Keratinocyte (primary cell): Measurements from ENCODE around the gene SPTBN5. TPM values are rescaled to one million over a fixed set of nuclear protein-coding genes. Genes with fewer than 3 reads are reported as not detected.

Experiments used
- DNase-seq: peaks from one replicate; pipeline ENCODE4 v3.0.0-alpha.2; 2011; ENCODE audit warnings: low read depth, missing footprints, low spot score
- FAIRE-seq: peaks from 2 replicates; lab custom pipeline; 2011; peaks lifted over from hg19 to GRCh38; lab: Jason Lieb, UNC
- H2AFZ ChIP-seq: 2 replicates; pipeline ENCODE4 v1.6.0; 2012; ENCODE audit warnings: low read length, control low read depth, inconsistent platforms; ENCODE audit not compliant: control insufficient read depth
- H3K27ac ChIP-seq: 2 replicates; pipeline ENCODE4 v1.5.1; 2011; ENCODE audit warnings: low read length; ENCODE audit not compliant: control insufficient read depth, insufficient read depth
- H3K27me3 ChIP-seq: 3 replicates; pipeline ENCODE4 v1.6.0; 2011; ENCODE audit warnings: low read length; ENCODE audit not compliant: control insufficient read depth, insufficient read depth; ENCODE audit errors: extremely low read depth
- H3K36me3 ChIP-seq, 2 experiments: 2 replicates in 1 of 2; 3 replicates in 1 of 2; pipeline ENCODE4 v1.5.1; 2011; ENCODE audit warnings: low read length in 2 of 2, mild to moderate bottlenecking in 1 of 2; ENCODE audit not compliant: control insufficient read depth in 2 of 2, insufficient read depth in 2 of 2; ENCODE audit errors: extremely low read depth in 1 of 2
- H3K4me1 ChIP-seq: 3 replicates; pipeline ENCODE4 v1.5.1; 2011; ENCODE audit warnings: low read length; ENCODE audit not compliant: control insufficient read depth, insufficient read depth; ENCODE audit errors: extremely low read depth
- H3K4me2 ChIP-seq: 3 replicates; pipeline ENCODE4 v1.6.0; 2011; ENCODE audit warnings: low read depth, low read length; ENCODE audit not compliant: control insufficient read depth, insufficient read depth; ENCODE audit errors: extremely low read depth
- H3K4me3 ChIP-seq, 3 experiments: fragments of 200-600 bp in 1 of 3; sonication (generic) in 1 of 3; 2 replicates in 2 of 3; 3 replicates in 1 of 3; pipeline ENCODE4 v1.5.1; 2011 to 2016; ENCODE audit warnings: low read length in 3 of 3, mild to moderate bottlenecking in 3 of 3, control low read depth in 2 of 3, inconsistent platforms in 1 of 3, low read depth in 1 of 3, mixed read lengths in 1 of 3, mixed run types in 1 of 3, moderate library complexity in 1 of 3; ENCODE audit not compliant: control insufficient read depth in 2 of 3, insufficient read depth in 2 of 3; ENCODE audit errors: extremely low read depth in 1 of 3
- H3K79me2 ChIP-seq: 2 replicates; pipeline ENCODE4 v1.6.0; 2012; ENCODE audit warnings: low read length; ENCODE audit not compliant: control insufficient read depth, insufficient read depth
- H3K9ac ChIP-seq: 3 replicates; pipeline ENCODE4 v1.6.0; 2011; ENCODE audit warnings: low read length; ENCODE audit not compliant: control insufficient read depth, insufficient read depth; ENCODE audit errors: extremely low read depth
- H3K9me1 ChIP-seq: 3 replicates; pipeline ENCODE4 v1.6.0; 2011; ENCODE audit warnings: low read length; ENCODE audit not compliant: control insufficient read depth, insufficient read depth; ENCODE audit errors: extremely low read depth
- H3K9me3 ChIP-seq: 2 replicates; pipeline ENCODE4 v1.5.1; 2012; ENCODE audit warnings: low read depth, low read length; ENCODE audit not compliant: control insufficient read depth
- H4K20me1 ChIP-seq: 3 replicates; pipeline ENCODE4 v1.6.0; 2011; ENCODE audit warnings: low read length; ENCODE audit not compliant: control insufficient read depth, insufficient read depth; ENCODE audit errors: extremely low read depth
- CTCF ChIP-seq, 3 experiments: IDR thresholded peaks in 1 of 3; conservative IDR thresholded peaks in 1 of 3; optimal IDR thresholded peaks in 1 of 3; 2 replicates in 2 of 3; 3 replicates in 1 of 3; pipeline versions ENCODE3 to v1.5.1; 2011; ENCODE audit warnings: low read length in 3 of 3, mild to moderate bottlenecking in 3 of 3, moderate library complexity in 2 of 3, control low read depth in 1 of 3, inconsistent platforms in 1 of 3; ENCODE audit not compliant: insufficient read depth in 2 of 3; ENCODE audit errors: extremely low read depth in 1 of 3
- EZH2 ChIP-seq: IDR thresholded peaks from one replicate; pipeline ENCODE4 v1.6.1; 2012; ENCODE audit warnings: inconsistent platforms, mild to moderate bottlenecking, low read length, moderate library complexity
- dilution Hi-C: fragments of 300-500 bp; cut with MboI; formaldehyde crosslinking; loops from one replicate; pipeline ENCODE4 v1.7.0; 2020; ENCODE audit warnings: low sequenced_read_pairs; ENCODE audit not compliant: extremely low pct_ligation_motif_present
- polyA plus RNA-seq, 5 experiments: library from polyadenylated mRNA; depleted of rRNA in 3 of 5; stranded (reverse) in 3 of 5; stranded (forward) in 1 of 5; unstranded in 1 of 5; fragments of >200 nt; gene quantifications; 1 replicate in 1 of 5; 2 replicates in 3 of 5; 3 replicates in 1 of 5; pipeline versions ENCODE4 v1.2.1 to v1.2.3, GENCODE V29; 2011 to 2012; ENCODE audit warnings: missing spikeins in 2 of 5, low read depth in 1 of 5, low replicate concordance in 1 of 5

SPTBN5 gene
- polyA plus RNA-seq, 1 donor (not counting 4 experiments of a cell fraction or from before 2014, with no cell fraction given), result 0.66 TPM

- no peaks in the 10 kb centered on the region for H3K9me1 ChIP-seq
- H2AFZ ChIP-seq, result no peak overlapping the region
- no peak overlapping the region for H3K4me3 ChIP-seq
- no peak overlapping the region for H3K4me2 ChIP-seq
- H3K27ac ChIP-seq, result no peak overlapping the region
- no peaks in the 10 kb centered on the region for H3K27me3 ChIP-seq
- no peaks in the 10 kb centered on the region for H4K20me1 ChIP-seq
- peaks cover 13 to 40% of the 10 kb centered on the region in 2 experiments for H3K36me3 ChIP-seq
- DNase-seq (no peak), FAIRE-seq (no peak)
- no peak overlapping the region for H3K9ac ChIP-seq
- dilution Hi-C loops, result no loop called here
- peaks cover 61% of the 10 kb centered on the region for H3K4me1 ChIP-seq
- H3K9me3 ChIP-seq, result no peaks in the 10 kb centered on the region
- H3K79me2 ChIP-seq, result peaks cover 51% of the 10 kb centered on the region
- TF ChIP-seq EZH2 (no peak), CTCF (optimal IDR thresholded peaks at IDR 0.05 in 1 of 3, IDR thresholded peaks at IDR 0.05 in 1 of 3, conservative IDR thresholded peaks at IDR 0.05 in 1 of 3; ENCODE audit: extremely low read depth in 1 of 3, insufficient read depth in 2 of 3, low read length in 3 of 3) (no peak)
Observed at GRCh38 chr15:41936649-41937567, 43.1 kb upstream of the SPTBN5 start.

DNA sequence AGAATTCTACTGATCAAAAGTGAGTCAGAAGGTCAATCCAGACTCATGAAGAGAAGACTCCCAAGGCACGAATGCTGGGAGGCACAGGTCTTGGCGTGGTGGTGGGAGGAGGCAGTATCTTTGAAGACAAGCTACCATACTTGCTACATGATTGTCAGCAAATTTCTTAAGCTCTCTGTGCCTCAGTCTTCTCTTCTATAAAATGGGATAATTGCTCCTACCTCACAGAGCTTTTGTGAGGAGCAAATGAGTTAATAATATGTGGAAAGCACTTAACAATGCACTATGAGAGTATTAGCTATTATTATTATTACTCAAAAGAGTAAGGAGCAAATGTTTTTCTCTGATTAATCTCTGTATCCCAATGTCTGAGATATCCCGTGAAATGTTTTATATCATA is 42.3 kb upstream of the SPTBN5 start:
- Histone ChIP-seq H2AFZ (no peak overlapping the region), H3K4me3 (no peak overlapping the region), H3K9ac (no peak overlapping the region), H4K20me1 (no peaks in the 10 kb centered on the region), H3K79me2 (peaks cover 48% of the 10 kb centered on the region), H3K9me1 (no peaks in the 10 kb centered on the region), H3K9me3 (no peaks in the 10 kb centered on the region), H3K36me3 (peaks cover 9 to 33% of the 10 kb centered on the region in 2 experiments), H3K27ac (no peak overlapping the region), H3K27me3 (no peaks in the 10 kb centered on the region), H3K4me1 (peaks cover 56% of the 10 kb centered on the region), H3K4me2 (no peak overlapping the region)
- DNase-seq (no peak), FAIRE-seq (no peak)
- TF ChIP-seq EZH2 (no peak), CTCF (optimal IDR thresholded peaks at IDR 0.05 in 1 of 3, IDR thresholded peaks at IDR 0.05 in 1 of 3, conservative IDR thresholded peaks at IDR 0.05 in 1 of 3; ENCODE audit: extremely low read depth in 1 of 3, insufficient read depth in 2 of 3, low read length in 3 of 3) (no peak)
- dilution Hi-C loops, result no loop called here
